PC-9 (cell line): ENCODE data around the gene SFT2D1.
A peak's percentile ranks its signal among the peaks of the same experiment; 100 is the strongest.

Source experiments
- CTCF ChIP-seq: fragments of 200-600 bp; sonication (generic); conservative IDR thresholded peaks from 2 replicates; pipeline ENCODE4 v1.6.1; 2017; ENCODE audit warnings: mixed run types, antibody characterized with exemption, mild to moderate bottlenecking, moderate library complexity
- EZH2 ChIP-seq: fragments of 200-600 bp; sonication (generic); IDR thresholded peaks from 2 replicates; pipeline ENCODE4 v1.8.0; 2017; ENCODE audit warnings: antibody characterized with exemption, low read depth

GRCh38 chr6:166381733-166382499, 39.6 kb upstream of the SFT2D1 start:
- TF ChIP-seq CTCF = peak; percentile 84
- TF ChIP-seq EZH2 = no peak
